GM12878 (cell line): Measurements from ENCODE around the gene DNASE1L1.

Source experiments
- BCL11A ChIP-seq: IDR thresholded peaks from 2 replicates; pipeline ENCODE4 v1.6.1; 2011; ENCODE audit warnings: low read depth, low read length
- CREM ChIP-seq: IDR thresholded peaks from 2 replicates; pipeline ENCODE4 v1.6.1; 2014; ENCODE audit warnings: antibody characterized with exemption, low read depth
- TCF12 ChIP-seq: IDR thresholded peaks from 2 replicates; pipeline ENCODE4 v1.6.1; 2011; ENCODE audit warnings: low read depth, mild to moderate bottlenecking, low read length
- TF ChIP-seq, protein P1 (sequence below), 3 experiments: IDR thresholded peaks in 2 of 3; conservative IDR thresholded peaks in 1 of 3; 2 replicates each; pipeline ENCODE4 v1.5.1; 2011; ENCODE audit warnings: low read depth in 3 of 3, low read length in 3 of 3, mild to moderate bottlenecking in 3 of 3, control low read depth in 2 of 3, moderate library complexity in 2 of 3, inconsistent platforms in 1 of 3, mixed read lengths in 1 of 3; ENCODE audit not compliant: control insufficient read depth in 2 of 3, insufficient read depth in 1 of 3; ENCODE audit errors: extremely low read depth in 1 of 3
- TF ChIP-seq, protein P2 (sequence below): IDR thresholded peaks from 2 replicates; pipeline ENCODE4 v1.6.1; 2011; ENCODE audit warnings: borderline replicate concordance, low read depth, mild to moderate bottlenecking, moderate library complexity, mixed read lengths, low read length; ENCODE audit not compliant: insufficient read depth; ENCODE audit errors: extremely low read length
- TF ChIP-seq, protein P3 (sequence below): IDR thresholded peaks from 2 replicates; pipeline ENCODE4 v1.6.1; 2012; ENCODE audit warnings: low read depth, low read length, improper control_type of control experiment

DNA sequence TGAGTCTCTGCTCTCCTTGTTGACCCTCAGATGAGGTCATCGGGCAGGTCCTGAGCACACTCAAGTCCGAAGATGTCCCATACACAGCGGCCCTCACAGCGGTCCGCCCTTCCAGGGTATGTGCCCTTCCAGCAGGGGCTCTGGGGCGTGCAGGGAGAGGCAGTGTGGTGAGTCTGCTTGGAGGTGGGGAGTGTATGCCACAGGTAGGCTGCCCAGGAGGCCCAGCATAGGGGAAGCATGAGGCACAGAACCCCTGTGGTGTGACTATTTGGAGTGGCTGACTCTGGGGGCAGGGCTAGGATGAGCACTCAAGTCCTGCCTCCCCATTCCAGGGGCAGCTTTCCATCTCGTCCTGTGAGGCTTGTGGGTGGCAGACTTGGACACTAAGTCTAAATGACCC, 24.6 kb upstream of the DNASE1L1 start:
- TF ChIP-seq, protein P1, sequence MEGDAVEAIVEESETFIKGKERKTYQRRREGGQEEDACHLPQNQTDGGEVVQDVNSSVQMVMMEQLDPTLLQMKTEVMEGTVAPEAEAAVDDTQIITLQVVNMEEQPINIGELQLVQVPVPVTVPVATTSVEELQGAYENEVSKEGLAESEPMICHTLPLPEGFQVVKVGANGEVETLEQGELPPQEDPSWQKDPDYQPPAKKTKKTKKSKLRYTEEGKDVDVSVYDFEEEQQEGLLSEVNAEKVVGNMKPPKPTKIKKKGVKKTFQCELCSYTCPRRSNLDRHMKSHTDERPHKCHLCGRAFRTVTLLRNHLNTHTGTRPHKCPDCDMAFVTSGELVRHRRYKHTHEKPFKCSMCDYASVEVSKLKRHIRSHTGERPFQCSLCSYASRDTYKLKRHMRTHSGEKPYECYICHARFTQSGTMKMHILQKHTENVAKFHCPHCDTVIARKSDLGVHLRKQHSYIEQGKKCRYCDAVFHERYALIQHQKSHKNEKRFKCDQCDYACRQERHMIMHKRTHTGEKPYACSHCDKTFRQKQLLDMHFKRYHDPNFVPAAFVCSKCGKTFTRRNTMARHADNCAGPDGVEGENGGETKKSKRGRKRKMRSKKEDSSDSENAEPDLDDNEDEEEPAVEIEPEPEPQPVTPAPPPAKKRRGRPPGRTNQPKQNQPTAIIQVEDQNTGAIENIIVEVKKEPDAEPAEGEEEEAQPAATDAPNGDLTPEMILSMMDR (IDR thresholded peaks at IDR 0.05 in 2 of 3, conservative IDR thresholded peaks at IDR 0.05 in 1 of 3; ENCODE audit: control insufficient read depth in 2 of 3, extremely low read depth in 1 of 3, insufficient read depth in 1 of 3, low read depth in 3 of 3, low read length in 3 of 3), result no peak
- TF ChIP-seq TCF12 (no peak), CREM (no peak), BCL11A (no peak)
- TF ChIP-seq, protein P2, sequence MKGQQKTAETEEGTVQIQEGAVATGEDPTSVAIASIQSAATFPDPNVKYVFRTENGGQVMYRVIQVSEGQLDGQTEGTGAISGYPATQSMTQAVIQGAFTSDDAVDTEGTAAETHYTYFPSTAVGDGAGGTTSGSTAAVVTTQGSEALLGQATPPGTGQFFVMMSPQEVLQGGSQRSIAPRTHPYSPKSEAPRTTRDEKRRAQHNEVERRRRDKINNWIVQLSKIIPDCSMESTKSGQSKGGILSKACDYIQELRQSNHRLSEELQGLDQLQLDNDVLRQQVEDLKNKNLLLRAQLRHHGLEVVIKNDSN, result no peak
- TF ChIP-seq, protein P3, sequence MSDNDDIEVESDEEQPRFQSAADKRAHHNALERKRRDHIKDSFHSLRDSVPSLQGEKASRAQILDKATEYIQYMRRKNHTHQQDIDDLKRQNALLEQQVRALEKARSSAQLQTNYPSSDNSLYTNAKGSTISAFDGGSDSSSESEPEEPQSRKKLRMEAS, result no peak
